HepG2 (cell line): ENCODE measurements around the gene USP32. TPM values are rescaled to one million over a fixed set of nuclear protein-coding genes. Genes with fewer than 3 reads are reported as not detected.
A peak's percentile ranks its signal among the peaks of the same experiment; 100 is the strongest.

Experiments
- DNMT3B ChIP-seq: conservative IDR thresholded peaks from 2 replicates; pipeline ENCODE4 v1.6.1; 2016; ENCODE audit warnings: missing biosample characterization, control low read depth
- FOXO1 ChIP-seq: sonication (generic); formaldehyde crosslinking; IDR thresholded peaks from 2 replicates; pipeline ENCODE4 v1.4.0; 2020; ENCODE audit warnings: missing genetic modification reagents
- IKZF5 ChIP-seq: IDR thresholded peaks from 2 replicates; pipeline ENCODE4 v1.6.1; 2018; ENCODE audit warnings: missing genetic modification reagents, mild to moderate bottlenecking, missing compliant biosample characterization
- LCORL ChIP-seq, 2 experiments: fragments of 450-650 bp in 1 of 2; sonication (generic) in 1 of 2; formaldehyde crosslinking in 1 of 2; IDR thresholded peaks; 2 replicates each; pipeline versions ENCODE4 v1.5.0 to v1.6.1; 2017 to 2020; ENCODE audit warnings: antibody characterized with exemption in 1 of 2, missing genetic modification reagents in 1 of 2
- MIER2 ChIP-seq: IDR thresholded peaks from 2 replicates; pipeline ENCODE4 v1.6.1; 2016; ENCODE audit warnings: missing biosample characterization, missing genetic modification reagents
- MIER3 ChIP-seq: IDR thresholded peaks from 2 replicates; pipeline ENCODE4 v1.6.1; 2016; ENCODE audit warnings: missing compliant biosample characterization, borderline replicate concordance
- NFE2 ChIP-seq: sonication (generic); formaldehyde crosslinking; IDR thresholded peaks from 2 replicates; pipeline ENCODE4 v1.4.0; 2020; ENCODE audit warnings: missing genetic modification reagents
- PITX1 ChIP-seq: sonication (generic); formaldehyde crosslinking; IDR thresholded peaks from 2 replicates; pipeline ENCODE4 v1.5.1; 2020; ENCODE audit warnings: mild to moderate bottlenecking, missing genetic modification reagents
- SMAD3 ChIP-seq: sonication (generic); formaldehyde crosslinking; IDR thresholded peaks from 2 replicates; pipeline ENCODE4 v1.4.0; 2020; ENCODE audit warnings: missing genetic modification reagents
- SP1 ChIP-seq, 2 experiments: fragments of 450-650 bp in 1 of 2; sonication (generic) in 1 of 2; formaldehyde crosslinking in 1 of 2; IDR thresholded peaks; 2 replicates each; pipeline versions ENCODE4 v1.4.0 to v1.6.1; 2016 to 2020; ENCODE audit warnings: missing genetic modification reagents in 1 of 2
- SPEN ChIP-seq: sonication (generic); formaldehyde crosslinking; IDR thresholded peaks from 2 replicates; pipeline ENCODE4 v1.5.1; 2020; ENCODE audit warnings: low read depth, mild to moderate bottlenecking, missing genetic modification reagents
- STAG1 ChIP-seq: sonication (generic); formaldehyde crosslinking; IDR thresholded peaks from 2 replicates; pipeline ENCODE4 v1.4.0; 2020; ENCODE audit warnings: missing genetic modification reagents
- TGIF2 ChIP-seq: IDR thresholded peaks from 2 replicates; pipeline ENCODE4 v1.6.1; 2016; ENCODE audit warnings: control low read depth, missing compliant biosample characterization
- THAP11 ChIP-seq: IDR thresholded peaks from 2 replicates; pipeline ENCODE4 v1.6.1; 2016; ENCODE audit warnings: missing biosample characterization, missing genetic modification reagents
- ZNF335 ChIP-seq: sonication (generic); formaldehyde crosslinking; IDR thresholded peaks from 2 replicates; pipeline ENCODE4 v1.4.0; 2020; ENCODE audit warnings: missing genetic modification reagents
- ZSCAN9 ChIP-seq: IDR thresholded peaks from 2 replicates; pipeline ENCODE4 v1.6.1; 2016; ENCODE audit warnings: borderline replicate concordance
- polyA plus RNA-seq, 8 experiments: library from polyadenylated mRNA; depleted of rRNA in 3 of 8; stranded (reverse) in 7 of 8; unstranded in 1 of 8; fragments of >200 nt; fragmentation: Illumina TruSeq in 4 of 8; extraction: Trizol in 4 of 8; gene quantifications; 2 replicates each; pipeline versions ENCODE4 v1.2.1 to v1.2.3, GENCODE V29; 2011 to 2016; ENCODE audit warnings: low read depth in 4 of 8, missing spikeins in 1 of 8, mixed read lengths in 1 of 8; ENCODE audit not compliant: insufficient read depth in 1 of 8
- total RNA-seq, 5 experiments: library from RNA; depleted of rRNA; stranded (reverse); fragments of >200 nt; fragmentation: Illumina TruSeq; extraction: Trizol; gene quantifications; 2 replicates each; pipeline ENCODE4 v1.2.3, GENCODE V29; 2016; ENCODE audit warnings: low read depth in 1 of 5
- TF ChIP-seq, protein P1 (sequence below): IDR thresholded peaks from 2 replicates; pipeline ENCODE4 v1.4.0; 2020; ENCODE audit warnings: mild to moderate bottlenecking, missing genetic modification reagents
- TF ChIP-seq, protein P2 (sequence below): IDR thresholded peaks from 2 replicates; pipeline ENCODE4 v1.6.1; 2016
- TF ChIP-seq, protein P3 (sequence below): sonication (generic); formaldehyde crosslinking; IDR thresholded peaks from 2 replicates; pipeline ENCODE4; 2020; ENCODE audit warnings: missing genetic modification reagents, mild to moderate bottlenecking, borderline replicate concordance

The USP32 gene
- total and polyA plus RNA-seq, 2 of the 13 experiments (the other 11 are each of a cell fraction or from before 2014, with no cell fraction given): 24.9 to 39.9 TPM

DNA sequence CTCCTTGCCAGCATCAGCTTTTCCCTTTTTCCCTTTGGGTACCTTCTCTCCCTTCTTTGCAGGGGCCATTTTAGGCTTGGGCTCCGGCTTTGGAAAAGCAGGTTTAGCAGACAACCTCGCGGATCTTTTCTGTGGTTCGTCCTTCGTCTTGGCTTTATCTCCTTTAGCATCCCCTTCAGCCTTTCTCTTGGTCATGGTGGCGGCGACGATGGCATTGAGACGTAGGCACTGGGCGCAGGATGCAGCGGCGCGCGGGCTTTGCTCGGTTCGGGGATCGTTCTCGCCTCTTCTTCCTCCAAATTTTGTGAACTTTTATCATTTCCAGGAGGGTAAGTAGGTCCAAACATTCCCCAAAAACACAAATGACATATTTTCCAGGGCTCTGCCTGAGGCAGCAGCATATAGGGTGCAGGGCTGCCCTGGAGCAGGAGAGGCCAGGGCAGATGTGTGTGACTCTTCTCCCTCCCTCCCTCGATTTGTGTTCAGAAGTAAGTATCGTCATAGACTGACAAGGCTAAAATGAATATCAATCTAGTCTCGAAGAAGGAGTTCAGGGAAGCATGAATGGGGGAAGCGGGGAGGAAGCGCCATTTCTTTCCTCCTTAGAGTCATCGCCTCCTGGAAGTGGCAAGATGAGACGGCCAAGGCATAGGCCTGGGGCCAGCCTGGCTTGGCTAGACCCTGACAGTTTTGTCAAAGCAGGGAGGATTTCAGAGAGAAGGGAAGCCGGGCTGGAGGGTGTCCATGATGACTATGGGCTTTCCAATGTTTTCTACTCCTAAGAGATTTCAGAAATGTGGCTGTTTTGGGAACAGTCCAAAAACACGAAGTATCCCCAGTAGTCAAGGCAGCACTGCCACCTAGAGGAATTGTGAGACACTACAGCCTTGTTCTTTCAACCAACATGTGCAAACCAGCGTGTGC, 43.6 kb upstream of the USP32 start (continued):
- TF ChIP-seq, protein P1, sequence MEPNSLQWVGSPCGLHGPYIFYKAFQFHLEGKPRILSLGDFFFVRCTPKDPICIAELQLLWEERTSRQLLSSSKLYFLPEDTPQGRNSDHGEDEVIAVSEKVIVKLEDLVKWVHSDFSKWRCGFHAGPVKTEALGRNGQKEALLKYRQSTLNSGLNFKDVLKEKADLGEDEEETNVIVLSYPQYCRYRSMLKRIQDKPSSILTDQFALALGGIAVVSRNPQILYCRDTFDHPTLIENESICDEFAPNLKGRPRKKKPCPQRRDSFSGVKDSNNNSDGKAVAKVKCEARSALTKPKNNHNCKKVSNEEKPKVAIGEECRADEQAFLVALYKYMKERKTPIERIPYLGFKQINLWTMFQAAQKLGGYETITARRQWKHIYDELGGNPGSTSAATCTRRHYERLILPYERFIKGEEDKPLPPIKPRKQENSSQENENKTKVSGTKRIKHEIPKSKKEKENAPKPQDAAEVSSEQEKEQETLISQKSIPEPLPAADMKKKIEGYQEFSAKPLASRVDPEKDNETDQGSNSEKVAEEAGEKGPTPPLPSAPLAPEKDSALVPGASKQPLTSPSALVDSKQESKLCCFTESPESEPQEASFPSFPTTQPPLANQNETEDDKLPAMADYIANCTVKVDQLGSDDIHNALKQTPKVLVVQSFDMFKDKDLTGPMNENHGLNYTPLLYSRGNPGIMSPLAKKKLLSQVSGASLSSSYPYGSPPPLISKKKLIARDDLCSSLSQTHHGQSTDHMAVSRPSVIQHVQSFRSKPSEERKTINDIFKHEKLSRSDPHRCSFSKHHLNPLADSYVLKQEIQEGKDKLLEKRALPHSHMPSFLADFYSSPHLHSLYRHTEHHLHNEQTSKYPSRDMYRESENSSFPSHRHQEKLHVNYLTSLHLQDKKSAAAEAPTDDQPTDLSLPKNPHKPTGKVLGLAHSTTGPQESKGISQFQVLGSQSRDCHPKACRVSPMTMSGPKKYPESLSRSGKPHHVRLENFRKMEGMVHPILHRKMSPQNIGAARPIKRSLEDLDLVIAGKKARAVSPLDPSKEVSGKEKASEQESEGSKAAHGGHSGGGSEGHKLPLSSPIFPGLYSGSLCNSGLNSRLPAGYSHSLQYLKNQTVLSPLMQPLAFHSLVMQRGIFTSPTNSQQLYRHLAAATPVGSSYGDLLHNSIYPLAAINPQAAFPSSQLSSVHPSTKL (CRISPR knock-in tag): peak; percentile 42
- 0 out of 2 replicates have a peak, but pooled peaks have one; percentile 53 for TF ChIP-seq IKZF5 (CRISPR knock-in tag)
- no peak for TF ChIP-seq MIER3 (CRISPR knock-in tag)
- TF ChIP-seq FOXO1 (CRISPR knock-in tag): peak; percentile 38; the same call in 1 of the 2 replicates
- 0 out of 2 replicates have a peak, but pooled peaks have one; percentile 33 for TF ChIP-seq DNMT3B (CRISPR knock-in tag)
- TF ChIP-seq MIER2: peak; percentile 81
- TF ChIP-seq ZSCAN9 (CRISPR knock-in tag): 0 out of 2 replicates have a peak, but pooled peaks have one; percentile 69
- peak; percentile 99 for TF ChIP-seq STAG1 (CRISPR knock-in tag)
- TF ChIP-seq, protein P2, sequence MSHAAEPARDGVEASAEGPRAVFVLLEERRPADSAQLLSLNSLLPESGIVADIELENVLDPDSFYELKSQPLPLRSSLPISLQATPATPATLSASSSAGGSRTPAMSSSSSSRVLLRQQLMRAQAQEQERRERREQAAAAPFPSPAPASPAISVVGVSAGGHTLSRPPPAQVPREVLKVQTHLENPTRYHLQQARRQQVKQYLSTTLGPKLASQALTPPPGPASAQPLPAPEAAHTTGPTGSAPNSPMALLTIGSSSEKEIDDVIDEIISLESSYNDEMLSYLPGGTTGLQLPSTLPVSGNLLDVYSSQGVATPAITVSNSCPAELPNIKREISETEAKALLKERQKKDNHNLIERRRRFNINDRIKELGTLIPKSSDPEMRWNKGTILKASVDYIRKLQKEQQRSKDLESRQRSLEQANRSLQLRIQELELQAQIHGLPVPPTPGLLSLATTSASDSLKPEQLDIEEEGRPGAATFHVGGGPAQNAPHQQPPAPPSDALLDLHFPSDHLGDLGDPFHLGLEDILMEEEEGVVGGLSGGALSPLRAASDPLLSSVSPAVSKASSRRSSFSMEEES (CRISPR knock-in tag): 0 out of 2 replicates have a peak, but pooled peaks have one; percentile 34
- TF ChIP-seq SP1 (IDR thresholded peaks at IDR 0.05): no peak
- 0 out of 2 replicates have a peak, but pooled peaks have one; percentile 31 for TF ChIP-seq SP1 (CRISPR knock-in tag; IDR thresholded peaks at IDR 0.05)
- no peak for TF ChIP-seq SPEN (CRISPR knock-in tag)
- no peak for TF ChIP-seq NFE2 (CRISPR knock-in tag)
- peak; percentile 56 for TF ChIP-seq THAP11 (CRISPR knock-in tag)
- TF ChIP-seq, protein P3, sequence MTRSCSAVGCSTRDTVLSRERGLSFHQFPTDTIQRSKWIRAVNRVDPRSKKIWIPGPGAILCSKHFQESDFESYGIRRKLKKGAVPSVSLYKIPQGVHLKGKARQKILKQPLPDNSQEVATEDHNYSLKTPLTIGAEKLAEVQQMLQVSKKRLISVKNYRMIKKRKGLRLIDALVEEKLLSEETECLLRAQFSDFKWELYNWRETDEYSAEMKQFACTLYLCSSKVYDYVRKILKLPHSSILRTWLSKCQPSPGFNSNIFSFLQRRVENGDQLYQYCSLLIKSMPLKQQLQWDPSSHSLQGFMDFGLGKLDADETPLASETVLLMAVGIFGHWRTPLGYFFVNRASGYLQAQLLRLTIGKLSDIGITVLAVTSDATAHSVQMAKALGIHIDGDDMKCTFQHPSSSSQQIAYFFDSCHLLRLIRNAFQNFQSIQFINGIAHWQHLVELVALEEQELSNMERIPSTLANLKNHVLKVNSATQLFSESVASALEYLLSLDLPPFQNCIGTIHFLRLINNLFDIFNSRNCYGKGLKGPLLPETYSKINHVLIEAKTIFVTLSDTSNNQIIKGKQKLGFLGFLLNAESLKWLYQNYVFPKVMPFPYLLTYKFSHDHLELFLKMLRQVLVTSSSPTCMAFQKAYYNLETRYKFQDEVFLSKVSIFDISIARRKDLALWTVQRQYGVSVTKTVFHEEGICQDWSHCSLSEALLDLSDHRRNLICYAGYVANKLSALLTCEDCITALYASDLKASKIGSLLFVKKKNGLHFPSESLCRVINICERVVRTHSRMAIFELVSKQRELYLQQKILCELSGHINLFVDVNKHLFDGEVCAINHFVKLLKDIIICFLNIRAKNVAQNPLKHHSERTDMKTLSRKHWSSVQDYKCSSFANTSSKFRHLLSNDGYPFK: peak; percentile 22; the same call in 1 of the 2 replicates
- peak; percentile 56; the same call in 1 of the 2 replicates for TF ChIP-seq LCORL (IDR thresholded peaks at IDR 0.05)
- peak; percentile 83 for TF ChIP-seq LCORL (CRISPR knock-in tag; IDR thresholded peaks at IDR 0.05)
- 0 out of 2 replicates have a peak, but pooled peaks have one; percentile 33 for TF ChIP-seq ZNF335 (CRISPR knock-in tag)
- peak; percentile 68; the same call in 1 of the 2 replicates for TF ChIP-seq SMAD3 (CRISPR knock-in tag)
- peak; percentile 66; the same call in 1 of the 2 replicates for TF ChIP-seq TGIF2
- peak; percentile 28; the same call in 1 of the 2 replicates for TF ChIP-seq PITX1 (CRISPR knock-in tag)
